ENCODE data around the gene HIPK1. TPM values are rescaled to one million over a fixed set of nuclear protein-coding genes. Genes with fewer than 3 reads are reported as not detected.

HIPK1 gene
- total RNA-seq, 1 donor from 2014 or later = 41.7 TPM

DNA sequence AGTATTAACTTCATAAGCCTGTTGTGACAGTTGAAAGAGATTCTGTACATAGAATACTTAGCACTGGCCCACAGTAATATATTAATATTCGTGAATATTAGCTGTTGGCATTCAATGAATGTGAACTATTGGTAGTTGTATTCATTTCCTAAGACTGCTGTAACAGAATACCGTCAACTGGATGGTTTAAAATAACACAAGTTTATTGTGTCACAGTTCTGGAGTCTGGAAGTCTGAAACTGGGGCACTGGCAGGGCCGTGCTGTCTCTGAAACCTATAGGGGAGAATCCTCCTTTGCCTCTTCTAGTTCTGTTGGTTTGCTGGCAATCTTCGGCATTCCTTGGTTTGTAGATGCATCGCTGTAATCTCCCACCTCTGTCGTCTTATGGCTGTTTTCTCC, 97.7 kb downstream of the HIPK1 start:
- intact Hi-C loops (cut with DNase I) = no loop called here
- no peak overlapping the region for H3K4me3 ChIP-seq
- H3K27me3 ChIP-seq = no peaks in the 10 kb centered on the region

More for the DNA sequence above, 97.7 kb downstream of the HIPK1 start:
- no peak for DNase-seq (ENCODE audit: low spot score in 2 of 2)
- Histone ChIP-seq H3K4me1 (no peaks in the 10 kb centered on the region), H3K9me3 (no peaks in the 10 kb centered on the region), H3K27ac (no peak overlapping the region), H3K36me3 (no peaks in the 10 kb centered on the region)
- TF ChIP-seq, protein P1, sequence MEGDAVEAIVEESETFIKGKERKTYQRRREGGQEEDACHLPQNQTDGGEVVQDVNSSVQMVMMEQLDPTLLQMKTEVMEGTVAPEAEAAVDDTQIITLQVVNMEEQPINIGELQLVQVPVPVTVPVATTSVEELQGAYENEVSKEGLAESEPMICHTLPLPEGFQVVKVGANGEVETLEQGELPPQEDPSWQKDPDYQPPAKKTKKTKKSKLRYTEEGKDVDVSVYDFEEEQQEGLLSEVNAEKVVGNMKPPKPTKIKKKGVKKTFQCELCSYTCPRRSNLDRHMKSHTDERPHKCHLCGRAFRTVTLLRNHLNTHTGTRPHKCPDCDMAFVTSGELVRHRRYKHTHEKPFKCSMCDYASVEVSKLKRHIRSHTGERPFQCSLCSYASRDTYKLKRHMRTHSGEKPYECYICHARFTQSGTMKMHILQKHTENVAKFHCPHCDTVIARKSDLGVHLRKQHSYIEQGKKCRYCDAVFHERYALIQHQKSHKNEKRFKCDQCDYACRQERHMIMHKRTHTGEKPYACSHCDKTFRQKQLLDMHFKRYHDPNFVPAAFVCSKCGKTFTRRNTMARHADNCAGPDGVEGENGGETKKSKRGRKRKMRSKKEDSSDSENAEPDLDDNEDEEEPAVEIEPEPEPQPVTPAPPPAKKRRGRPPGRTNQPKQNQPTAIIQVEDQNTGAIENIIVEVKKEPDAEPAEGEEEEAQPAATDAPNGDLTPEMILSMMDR (IDR thresholded peaks at IDR 0.05) = no peak

Other genes starting within 250 kb of the HIPK1 start
- 38.6 TPM for gene PHTF1, start 169.8 kb upstream of the HIPK1 start, total RNA-seq
- gene RSBN1, start 116.8 kb upstream of the HIPK1 start, total RNA-seq = 22.7 TPM
- 2.3 TPM for gene PTPN22, start 57.6 kb upstream of the HIPK1 start, total RNA-seq
- gene BCL2L15, start 41.7 kb upstream of the HIPK1 start, total RNA-seq = not detected
- gene AP4B1, start 24.5 kb upstream of the HIPK1 start, total RNA-seq = 3.2 TPM
- 1.9 TPM for gene DCLRE1B, start 24.0 kb upstream of the HIPK1 start, total RNA-seq
- 26.4 TPM for gene OLFML3, start 50.1 kb downstream of the HIPK1 start, total RNA-seq
- not detected for gene SYT6, start 224.5 kb downstream of the HIPK1 start, total RNA-seq